HEK293T (cell line): ENCODE measurements around the gene CDCA3.
"Not testable (repeated sequence)": the region's sequence is repeated elsewhere in the genome, so short reads cannot be mapped to it uniquely, and the experiment has no call there.

ENCODE experiments used
- CTCF ChIA-PET: fragments of 350-600 bp; formaldehyde crosslinking; extraction: SDS; loops from one replicate; lab custom pipeline; 2021; ENCODE audit warnings: antibody characterized with exemption, inconsistent platforms; lab: Yijun Ruan, JAX
- POLR2A ChIA-PET: fragments of 350-600 bp; formaldehyde crosslinking; extraction: SDS; loops from one replicate; lab custom pipeline; 2020; ENCODE audit warnings: antibody characterized with exemption, inconsistent platforms; lab: Yijun Ruan, JAX
- DNase-seq: peaks from one replicate; pipeline ENCODE4 v3.0.0; 2012; ENCODE audit warnings: mixed read lengths; ENCODE audit errors: extremely low spot score
- ARNT ChIP-seq: fragments of 450-650 bp; IDR thresholded peaks from 2 replicates; pipeline ENCODE4 v1.6.1; 2017; ENCODE audit warnings: mild to moderate bottlenecking
- BHLHE40 ChIP-seq: fragments of 450-650 bp; IDR thresholded peaks from 2 replicates; pipeline ENCODE4 v1.6.1; 2016; ENCODE audit warnings: mild to moderate bottlenecking, moderate library complexity, borderline replicate concordance
- CTBP1 ChIP-seq: fragments of 450-650 bp; IDR thresholded peaks from 2 replicates; pipeline ENCODE4 v1.6.1; 2016; ENCODE audit warnings: borderline replicate concordance
- ELF4 ChIP-seq: fragments of 450-650 bp; IDR thresholded peaks from 2 replicates; pipeline ENCODE4 v1.6.1; 2017; ENCODE audit warnings: antibody characterized with exemption
- FOXA1 ChIP-seq: fragments of 450-650 bp; IDR thresholded peaks from 2 replicates; pipeline ENCODE4 v1.6.1; 2016; ENCODE audit warnings: mild to moderate bottlenecking
- FOXK2 ChIP-seq: fragments of 450-650 bp; IDR thresholded peaks from 2 replicates; pipeline ENCODE4 v1.6.1; 2016; ENCODE audit warnings: mild to moderate bottlenecking
- FOXM1 ChIP-seq: fragments of 450-650 bp; IDR thresholded peaks from 2 replicates; pipeline ENCODE4 v1.6.1; 2017; ENCODE audit warnings: mild to moderate bottlenecking, borderline replicate concordance
- HDGF ChIP-seq: fragments of 450-650 bp; IDR thresholded peaks from 2 replicates; pipeline ENCODE4 v1.6.1; 2017; ENCODE audit warnings: antibody characterized with exemption, borderline replicate concordance
- L3MBTL2 ChIP-seq: fragments of 450-650 bp; conservative IDR thresholded peaks from 2 replicates; pipeline ENCODE4 v1.6.1; 2016; ENCODE audit warnings: mild to moderate bottlenecking
- LEF1 ChIP-seq: fragments of 450-650 bp; IDR thresholded peaks from 2 replicates; pipeline ENCODE4 v1.6.1; 2017; ENCODE audit warnings: mild to moderate bottlenecking, borderline replicate concordance
- NFRKB ChIP-seq: fragments of 450-650 bp; IDR thresholded peaks from 2 replicates; pipeline ENCODE4 v1.6.1; 2016; ENCODE audit warnings: mild to moderate bottlenecking, moderate library complexity
- PKNOX1 ChIP-seq: fragments of 450-650 bp; IDR thresholded peaks from 2 replicates; pipeline ENCODE4 v1.6.1; 2016
- SP1 ChIP-seq: fragments of 450-650 bp; IDR thresholded peaks from 2 replicates; pipeline ENCODE4 v1.6.1; 2017
- SUZ12 ChIP-seq: fragments of 450-650 bp; IDR thresholded peaks from 2 replicates; pipeline ENCODE4 v1.6.1; 2016; ENCODE audit warnings: mild to moderate bottlenecking
- TARDBP ChIP-seq: fragments of 450-650 bp; IDR thresholded peaks from 2 replicates; pipeline ENCODE4 v1.6.1; 2016
- ZNF384 ChIP-seq: fragments of 450-650 bp; IDR thresholded peaks from 2 replicates; pipeline ENCODE4 v1.6.1; 2016

The CDCA3 gene

GRCh38 chr12:6884539-6884938 lies 33.5 kb upstream of the CDCA3 start:
- TF ChIP-seq CTBP1 (no peak), ARNT (no peak), ELF4 (no peak), FOXA1 (no peak), L3MBTL2 (no peak), SUZ12 (no peak), FOXM1 (no peak), LEF1 (no peak), NFRKB (no peak), TARDBP (no peak), HDGF (no peak)
- ChIA-PET CTCF (interaction anchor here (0.6 kb wide), 1 partner anchor 221 kb away, joined by 3 read pairs; no protein-coding TSS in a partner anchor), POLR2A (interaction anchor here (1.0 to 1.3 kb wide), 2 partner anchors 12 to 32 kb away, joined by 3 to 4 read pairs; partner anchors contain the start of gene SPSB2)
- DNase-seq = no peak

- POLR2A ChIA-PET = interaction anchor here (1.0 to 3.4 kb wide), 2 partner anchors 8 to 31 kb away, joined by 3 to 23 read pairs; no protein-coding TSS in a partner anchor
- CTCF ChIA-PET = no interaction called here
- DNase-seq = no peak
- TF ChIP-seq CTBP1 (no peak), PKNOX1 (no peak), HDGF (no peak), LEF1 (no peak), FOXM1 (no peak), FOXA1 (no peak), SUZ12 (no peak), SP1 (no peak), L3MBTL2 (no peak), TARDBP (no peak), NFRKB (no peak), ARNT (no peak), BHLHE40 (no peak)
Measured at GRCh38 chr12:6883683-6884082, 32.6 kb upstream of the CDCA3 start.

GRCh38 chr12:6883252-6883651 lies 32.2 kb upstream of the CDCA3 start:
- CTCF ChIA-PET = interaction anchor here (1.6 to 3.3 kb wide), 2 partner anchors 10 to 13 kb away, joined by 6 to 14 read pairs; partner anchors contain the start of gene SPSB2
- TF ChIP-seq ZNF384 = no peak
- TF ChIP-seq PKNOX1 = no peak
- TF ChIP-seq L3MBTL2 = no peak
- no peak for TF ChIP-seq TARDBP
- TF ChIP-seq HDGF = no peak
- TF ChIP-seq FOXM1 = no peak
- TF ChIP-seq BHLHE40 = no peak
- TF ChIP-seq LEF1 = no peak
- no peak for TF ChIP-seq ARNT
- TF ChIP-seq CTBP1 = no peak
- TF ChIP-seq SUZ12 = no peak
- no peak for TF ChIP-seq ELF4
- TF ChIP-seq FOXA1 = no peak
- no peak for TF ChIP-seq SP1
- no peak for TF ChIP-seq FOXK2
- no peak for TF ChIP-seq NFRKB
- POLR2A ChIA-PET = interaction anchor here (3.4 kb wide), 1 partner anchor 8 kb away, joined by 23 read pairs; no protein-coding TSS in a partner anchor
- no peak for DNase-seq

GRCh38 chr12:6879824-6880223 lies 28.7 kb upstream of the CDCA3 start:
- ChIA-PET CTCF (interaction anchor here (3.3 kb wide), 1 partner anchor 7 kb away, joined by 14 read pairs; the partner anchor contains the start of gene SPSB2), POLR2A (interaction anchor here (0.6 to 1.7 kb wide), 4 partner anchors 9 to 85 kb away, joined by 3 to 8 read pairs (median 3); partner anchors contain the start of genes CDCA3 and USP5)
- not testable (repeated sequence) for DNase-seq

GRCh38 chr12:6874015-6874368 lies 22.9 kb upstream of the CDCA3 start:
- not testable (repeated sequence) for DNase-seq
- POLR2A ChIA-PET = interaction anchor here (3.2 to 12.4 kb wide), 3 partner anchors 17 to 70 kb away, joined by 55 to 214 read pairs (median 63); partner anchors contain the start of genes C12orf57, CDCA3, RNU7-1 and USP5
- CTCF ChIA-PET = interaction anchor here (0.6 to 2.2 kb wide), 3 partner anchors 17 to 1204 kb away, joined by 3 to 28 read pairs (median 4); partner anchors contain the start of genes CDCA3 and USP5

- ChIA-PET CTCF (interaction anchor here (0.5 to 2.8 kb wide), 26 partner anchors 8 to 1204 kb away, joined by 3 to 28 read pairs (median 4); partner anchors contain the start of genes CDCA3, COPS7A, MLF2 and USP5), POLR2A (interaction anchor here (0.7 to 12.4 kb wide), 24 partner anchors 9 to 240 kb away, joined by 3 to 214 read pairs (median 8); partner anchors contain the start of genes C12orf57, CDCA3, COPS7A and ENO2)
- DNase-seq = peak; percentile 96
- TF ChIP-seq ARNT (no peak), NFRKB (peak; percentile 60; the same call in 1 of the 2 replicates), CTBP1 (no peak), TARDBP (no peak), BHLHE40 (no peak), PKNOX1 (no peak), FOXK2 (no peak), ELF4 (no peak), L3MBTL2 (no peak)
Measured at GRCh38 chr12:6873094-6874014, 22.3 kb upstream of the CDCA3 start, which contains the start of gene SPSB2. Gene SPSB2 (minus strand): TSS chr12:6873303. CDS start chr12:6872901, 402 bp downstream.
